ENCODE measurements around the gene LRRC18. TPM values are rescaled to one million over a fixed set of nuclear protein-coding genes. Genes with fewer than 3 reads are reported as not detected.

LRRC18 gene
- total RNA-seq, 1 donor from 2014 or later: not detected

DNA sequence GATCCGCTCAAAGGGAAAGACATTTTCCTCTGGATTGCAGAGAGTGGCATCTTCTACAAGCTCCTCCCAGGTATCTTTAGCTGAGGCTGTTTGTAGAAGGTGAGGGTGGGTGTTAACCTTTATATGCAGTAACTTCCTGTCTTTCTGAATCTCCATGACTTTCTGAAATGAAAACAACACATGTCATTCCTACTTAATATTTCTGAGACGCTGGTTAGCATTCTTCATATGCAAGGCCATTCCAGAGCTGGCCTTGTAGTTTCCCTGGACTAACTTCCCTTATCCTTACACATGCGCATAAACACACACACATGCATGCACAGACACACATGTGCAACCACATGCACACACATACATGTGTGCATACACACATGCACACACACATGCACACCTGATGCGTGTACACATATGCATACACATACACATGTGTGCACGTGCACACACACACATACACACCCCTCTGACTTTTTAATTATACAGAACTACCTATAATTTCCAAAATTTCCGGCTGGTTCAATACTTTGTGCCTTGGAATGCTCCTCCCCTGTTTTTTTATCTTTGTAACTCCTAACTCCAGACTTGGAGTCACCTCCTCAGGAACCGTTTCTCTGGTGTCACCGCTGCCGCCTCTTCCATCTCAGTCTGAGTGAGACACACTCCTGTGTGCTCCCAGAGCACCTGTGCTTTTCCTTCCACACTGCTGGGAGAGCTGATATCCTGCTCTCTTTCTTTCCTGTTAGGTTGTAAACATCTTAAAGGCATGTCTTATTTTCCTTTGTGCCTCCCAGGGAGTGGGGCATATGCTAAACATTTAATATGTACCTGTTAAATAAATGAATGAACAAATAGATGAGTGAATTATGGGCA is 55.2 kb downstream of the LRRC18 start:
- TF ChIP-seq, protein P1, sequence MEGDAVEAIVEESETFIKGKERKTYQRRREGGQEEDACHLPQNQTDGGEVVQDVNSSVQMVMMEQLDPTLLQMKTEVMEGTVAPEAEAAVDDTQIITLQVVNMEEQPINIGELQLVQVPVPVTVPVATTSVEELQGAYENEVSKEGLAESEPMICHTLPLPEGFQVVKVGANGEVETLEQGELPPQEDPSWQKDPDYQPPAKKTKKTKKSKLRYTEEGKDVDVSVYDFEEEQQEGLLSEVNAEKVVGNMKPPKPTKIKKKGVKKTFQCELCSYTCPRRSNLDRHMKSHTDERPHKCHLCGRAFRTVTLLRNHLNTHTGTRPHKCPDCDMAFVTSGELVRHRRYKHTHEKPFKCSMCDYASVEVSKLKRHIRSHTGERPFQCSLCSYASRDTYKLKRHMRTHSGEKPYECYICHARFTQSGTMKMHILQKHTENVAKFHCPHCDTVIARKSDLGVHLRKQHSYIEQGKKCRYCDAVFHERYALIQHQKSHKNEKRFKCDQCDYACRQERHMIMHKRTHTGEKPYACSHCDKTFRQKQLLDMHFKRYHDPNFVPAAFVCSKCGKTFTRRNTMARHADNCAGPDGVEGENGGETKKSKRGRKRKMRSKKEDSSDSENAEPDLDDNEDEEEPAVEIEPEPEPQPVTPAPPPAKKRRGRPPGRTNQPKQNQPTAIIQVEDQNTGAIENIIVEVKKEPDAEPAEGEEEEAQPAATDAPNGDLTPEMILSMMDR (IDR thresholded peaks at IDR 0.05; ENCODE audit: insufficient read depth, low read length, severe bottlenecking): no peak
- Histone ChIP-seq H3K4me3 (ENCODE audit: low read depth, low read length) (no peak overlapping the region), H3K27me3 (ENCODE audit: control insufficient read depth, insufficient read depth, low read length) (no peaks in the 10 kb centered on the region), H3K36me3 (ENCODE audit: control insufficient read depth, insufficient read depth, low read length) (no peaks in the 10 kb centered on the region)
- FAIRE-seq (no peak), DNase-seq (ENCODE audit: low read depth) (no peak)

DNA sequence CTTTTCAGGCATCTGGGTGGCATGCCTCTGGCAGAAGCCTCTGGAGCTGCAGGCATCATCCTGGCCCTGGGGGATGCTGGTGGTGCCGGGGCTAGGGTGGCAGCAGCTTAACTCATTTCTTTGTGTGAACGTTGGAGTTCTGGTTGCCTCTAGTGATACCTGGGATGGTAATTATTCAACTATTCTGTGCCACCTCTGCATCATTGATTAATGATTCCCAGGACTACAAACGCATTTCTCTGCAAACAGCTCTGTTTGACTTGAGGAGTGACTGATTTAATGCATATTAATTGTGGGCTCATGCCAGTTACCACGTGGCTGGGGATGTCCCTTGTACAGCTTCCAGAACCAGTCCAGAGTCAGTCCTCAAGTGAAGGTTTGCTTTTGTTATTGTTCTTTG is 55.9 kb downstream of the LRRC18 start:
- FAIRE-seq: no peak

DNA sequence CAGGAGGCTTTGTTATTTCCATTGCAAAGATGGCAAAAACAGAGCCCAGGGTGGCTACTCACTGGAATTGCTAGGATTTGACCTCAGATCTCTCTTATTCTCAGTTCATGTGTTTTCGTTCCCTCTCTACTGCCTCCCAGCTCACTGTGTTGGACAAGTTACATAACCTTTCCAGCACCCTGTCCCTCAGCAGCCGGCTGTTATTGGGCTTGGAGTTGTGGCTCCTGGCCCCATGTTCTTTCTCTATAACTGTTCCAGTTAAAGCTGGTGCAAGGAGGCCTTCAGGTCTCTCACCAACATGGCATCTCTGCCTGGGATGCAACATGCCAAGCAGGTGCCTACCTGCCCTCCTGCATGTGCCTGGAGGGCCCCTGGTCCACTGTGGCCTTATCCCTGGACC is 56.8 kb downstream of the LRRC18 start:
- DNase-seq (ENCODE audit: low read depth) (no peak), FAIRE-seq (no peak)
- no peaks in the 10 kb centered on the region for H3K36me3 ChIP-seq (ENCODE audit: control insufficient read depth, insufficient read depth, low read length)
- H3K27me3 ChIP-seq (ENCODE audit: control insufficient read depth, insufficient read depth, low read length): no peaks in the 10 kb centered on the region
- no peak overlapping the region for H3K4me3 ChIP-seq (ENCODE audit: low read depth, low read length)
- TF ChIP-seq, protein P1 (IDR thresholded peaks at IDR 0.05; ENCODE audit: insufficient read depth, low read length, severe bottlenecking): no peak

More for the DNA sequence above, 55.9 kb downstream of the LRRC18 start:
- no peak for DNase-seq (ENCODE audit: low read depth)
- Histone ChIP-seq H3K4me3 (ENCODE audit: low read depth, low read length) (no peak overlapping the region), H3K27me3 (ENCODE audit: control insufficient read depth, insufficient read depth, low read length) (no peaks in the 10 kb centered on the region), H3K36me3 (ENCODE audit: control insufficient read depth, insufficient read depth, low read length) (no peaks in the 10 kb centered on the region)
- TF ChIP-seq, protein P1 (IDR thresholded peaks at IDR 0.05; ENCODE audit: insufficient read depth, low read length, severe bottlenecking): no peak

DNA sequence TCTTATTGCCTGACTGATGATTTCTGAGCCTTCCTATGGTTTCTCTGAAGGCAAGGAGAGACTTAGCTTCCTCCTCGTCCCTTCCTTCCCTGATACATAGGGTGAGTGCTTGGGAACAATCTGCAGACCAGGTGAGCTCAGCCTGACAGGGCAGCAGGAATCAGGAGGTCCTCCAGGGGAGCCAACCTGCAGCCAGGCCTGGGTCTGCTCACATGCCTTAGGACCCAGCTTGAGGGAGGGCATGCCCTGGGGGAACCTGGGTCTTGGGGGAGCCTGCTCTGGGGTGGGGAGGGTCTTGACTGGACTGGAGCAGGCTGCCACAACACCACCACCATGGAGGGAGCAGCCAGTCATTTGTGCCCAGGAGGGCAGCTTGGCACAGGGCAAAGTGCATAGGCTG is 57.7 kb downstream of the LRRC18 start:
- FAIRE-seq (no peak), DNase-seq (ENCODE audit: low read depth) (no peak)
- no peak overlapping the region for H3K4me3 ChIP-seq (ENCODE audit: low read depth, low read length)
- TF ChIP-seq, protein P1 (IDR thresholded peaks at IDR 0.05; ENCODE audit: insufficient read depth, low read length, severe bottlenecking): no peak
- no peaks in the 10 kb centered on the region for H3K27me3 ChIP-seq (ENCODE audit: control insufficient read depth, insufficient read depth, low read length)
- H3K36me3 ChIP-seq (ENCODE audit: control insufficient read depth, insufficient read depth, low read length): no peaks in the 10 kb centered on the region

DNA sequence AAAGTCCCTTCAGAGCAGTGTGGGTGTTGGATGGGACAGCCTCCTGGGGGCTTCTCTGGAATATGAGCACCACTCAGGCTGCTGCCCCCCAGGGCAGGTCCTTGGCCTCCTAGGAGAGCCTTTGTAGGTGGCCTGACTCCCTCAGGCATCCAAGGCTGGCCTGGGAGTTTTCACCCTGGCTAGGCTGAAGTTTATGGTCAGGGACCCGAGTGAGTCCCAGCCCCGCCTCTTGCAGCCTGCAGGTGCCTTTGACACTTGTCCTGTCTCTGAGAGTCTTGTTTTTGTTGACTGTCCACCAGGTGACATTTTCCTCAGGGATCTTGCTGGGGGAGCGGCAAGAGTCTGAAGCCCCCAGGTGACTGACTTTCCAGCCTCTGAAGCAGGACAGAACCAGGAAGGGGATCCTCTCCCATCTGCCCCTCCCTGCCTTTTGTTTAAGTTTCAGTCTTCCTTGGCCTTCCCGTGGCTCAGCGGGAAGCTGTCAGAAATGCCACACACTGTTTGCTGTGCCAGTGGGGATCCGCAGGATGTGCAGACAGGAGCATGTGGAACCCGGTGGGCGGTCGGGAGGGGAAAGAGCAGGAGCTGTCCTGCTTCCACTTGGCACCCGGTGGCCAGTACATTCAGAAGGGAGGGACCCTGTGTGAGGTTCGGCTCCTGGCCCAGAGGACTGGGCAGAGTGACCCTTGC is 59.5 kb downstream of the LRRC18 start:
- no peak for FAIRE-seq
- DNase-seq (ENCODE audit: low read depth): no peak
- TF ChIP-seq, protein P1 (IDR thresholded peaks at IDR 0.05; ENCODE audit: insufficient read depth, low read length, severe bottlenecking): no peak
- Histone ChIP-seq H3K36me3 (ENCODE audit: control insufficient read depth, insufficient read depth, low read length) (no peaks in the 10 kb centered on the region), H3K27me3 (ENCODE audit: control insufficient read depth, insufficient read depth, low read length) (no peaks in the 10 kb centered on the region), H3K4me3 (ENCODE audit: low read depth, low read length) (no peak overlapping the region)

Data from bronchial epithelial cell (primary cell).